WTC11 (cell line): Measurements from ENCODE around the gene WRAP73. TPM values are rescaled to one million over a fixed set of nuclear protein-coding genes. Genes with fewer than 3 reads are reported as not detected.

ENCODE experiments used
- ATAC-seq: fragments of 200-7000 bp; cut with Tn5 transposase; 2 replicates; pipeline ENCODE4 v1.10.0; 2021; ENCODE audit warnings: mild to moderate bottlenecking, moderate library complexity
- CTCF ChIA-PET: fragments of 300-600 bp; sonication (Branson Sonifier 250); formaldehyde crosslinking; loops from one replicate; lab custom pipeline; 2021; ENCODE audit warnings: antibody characterized with exemption; lab: Charles Lee
- POLR2A ChIA-PET: fragments of 350-600 bp; sonication (Branson Sonifier 250); formaldehyde crosslinking; loops from one replicate; lab custom pipeline; 2021; ENCODE audit warnings: antibody characterized with exemption; lab: Charles Lee
- DNase-seq: peaks from one replicate; pipeline ENCODE4 v3.0.0; 2021; ENCODE audit warnings: low spot score
- H3K27ac Mint-ChIP-seq: 2 replicates; pipeline ENCODE4 v1.8.0; 2021; ENCODE audit warnings: mixed read lengths
- H3K27me3 Mint-ChIP-seq: 2 replicates; pipeline ENCODE4 v1.8.0; 2021; ENCODE audit warnings: low read depth, mild to moderate bottlenecking, moderate library complexity, mixed read lengths
- H3K36me3 Mint-ChIP-seq: 2 replicates; pipeline ENCODE4 v1.8.0; 2021; ENCODE audit warnings: mixed read lengths
- H3K4me1 Mint-ChIP-seq: 2 replicates; pipeline ENCODE4 v1.8.0; 2022; ENCODE audit warnings: mixed read lengths
- H3K4me3 Mint-ChIP-seq: 2 replicates; pipeline ENCODE4 v1.8.0; 2021; ENCODE audit warnings: mild to moderate bottlenecking, moderate library complexity, mixed read lengths
- H3K9me3 Mint-ChIP-seq: 2 replicates; pipeline ENCODE4 v1.8.0; 2021; ENCODE audit warnings: mixed read lengths
- ATF2 ChIP-seq: sonication (generic); formaldehyde crosslinking; IDR thresholded peaks from 2 replicates; pipeline ENCODE4 v1.8.1; 2022; ENCODE audit warnings: low read depth, missing genetic modification reagents, borderline replicate concordance
- ELF4 ChIP-seq: sonication (generic); formaldehyde crosslinking; IDR thresholded peaks from 2 replicates; pipeline ENCODE4 v1.8.1; 2022; ENCODE audit warnings: low read depth, mild to moderate bottlenecking, moderate library complexity, missing genetic modification reagents
- ESRRA ChIP-seq: sonication (generic); formaldehyde crosslinking; IDR thresholded peaks from 2 replicates; pipeline ENCODE4 v1.8.1; 2022; ENCODE audit warnings: mild to moderate bottlenecking, missing genetic modification reagents, borderline replicate concordance
- FOXK1 ChIP-seq: sonication (generic); formaldehyde crosslinking; IDR thresholded peaks from 2 replicates; pipeline ENCODE4 v1.8.0; 2022; ENCODE audit warnings: mild to moderate bottlenecking, moderate library complexity, missing genetic modification reagents
- JUN ChIP-seq: sonication (generic); formaldehyde crosslinking; IDR thresholded peaks from 2 replicates; pipeline ENCODE4 v1.8.0; 2023; ENCODE audit warnings: mild to moderate bottlenecking, missing genetic modification reagents
- MYBL2 ChIP-seq: sonication (generic); formaldehyde crosslinking; IDR thresholded peaks from 2 replicates; pipeline ENCODE4 v1.8.1; 2023; ENCODE audit warnings: mild to moderate bottlenecking, moderate library complexity, missing genetic modification reagents
- NFE2L1 ChIP-seq: sonication (generic); formaldehyde crosslinking; IDR thresholded peaks from 2 replicates; pipeline ENCODE4 v1.8.1; 2023; ENCODE audit warnings: missing genetic modification reagents
- NR2C2 ChIP-seq: sonication (generic); formaldehyde crosslinking; IDR thresholded peaks from 2 replicates; pipeline ENCODE4 v1.8.0; 2022; ENCODE audit warnings: mild to moderate bottlenecking, missing genetic modification reagents
- OVOL2 ChIP-seq: fragments of 250-450 bp; sonication (Bioruptor Pico); IDR thresholded peaks from 2 replicates; pipeline ENCODE4 v1.9.0; 2021; ENCODE audit warnings: mild to moderate bottlenecking, borderline replicate concordance
- PRRX2 ChIP-seq: fragments of 250-450 bp; sonication (Bioruptor Pico); IDR thresholded peaks from 2 replicates; pipeline ENCODE4 v1.8.0; 2021; ENCODE audit warnings: mild to moderate bottlenecking
- SMAD3 ChIP-seq: sonication (generic); formaldehyde crosslinking; IDR thresholded peaks from 2 replicates; pipeline ENCODE4 v1.8.0; 2022; ENCODE audit warnings: missing genetic modification reagents, mild to moderate bottlenecking, borderline replicate concordance
- TEAD1 ChIP-seq: sonication (generic); formaldehyde crosslinking; IDR thresholded peaks from 2 replicates; pipeline ENCODE4 v1.8.0; 2022; ENCODE audit warnings: mild to moderate bottlenecking, missing genetic modification reagents
- ZBTB21 ChIP-seq: sonication (generic); formaldehyde crosslinking; IDR thresholded peaks from 2 replicates; pipeline ENCODE4 v1.8.1; 2023; ENCODE audit warnings: mild to moderate bottlenecking, missing genetic modification reagents, borderline replicate concordance
- total RNA-seq: library from RNA; stranded (reverse); gene quantifications from 3 replicates; pipeline ENCODE4 v1.2.3, GENCODE V29; 2021
- TF ChIP-seq, protein P1 (sequence below): sonication (generic); formaldehyde crosslinking; IDR thresholded peaks from 2 replicates; pipeline ENCODE4 v1.8.1; 2023; ENCODE audit warnings: mild to moderate bottlenecking, missing genetic modification reagents, borderline replicate concordance
- TF ChIP-seq, protein P2 (sequence below): sonication (generic); formaldehyde crosslinking; IDR thresholded peaks from 2 replicates; pipeline ENCODE4 v1.8.0; 2023; ENCODE audit warnings: missing genetic modification reagents
- TF ChIP-seq, protein P3 (sequence below): fragments of 250-450 bp; sonication (Bioruptor Pico); conservative IDR thresholded peaks from 2 replicates; pipeline ENCODE4 v1.9.0; 2021; ENCODE audit warnings: mild to moderate bottlenecking
- TF ChIP-seq, protein P4 (sequence below): sonication (generic); formaldehyde crosslinking; IDR thresholded peaks from 2 replicates; pipeline ENCODE4 v1.8.0; 2023; ENCODE audit warnings: mild to moderate bottlenecking, missing genetic modification reagents
- TF ChIP-seq, protein P5 (sequence below): sonication (generic); formaldehyde crosslinking; IDR thresholded peaks from 2 replicates; pipeline ENCODE4 v1.8.0; 2022; ENCODE audit warnings: mild to moderate bottlenecking, missing genetic modification reagents

WRAP73 gene
- total RNA-seq, 1 experiment from 2014 or later = 39.2 TPM

GRCh38 chr1:3641816-3642215 lies 8.1 kb downstream of the WRAP73 start (continued):
- TF ChIP-seq FOXK1 (CRISPR knock-in tag) (no peak), SMAD3 (CRISPR knock-in tag) (no peak), OVOL2 (CRISPR knock-in tag) (no peak), JUN (CRISPR knock-in tag) (no peak), PRRX2 (CRISPR knock-in tag) (no peak), ELF4 (CRISPR knock-in tag) (no peak), ATF2 (no peak), NR2C2 (CRISPR knock-in tag) (no peak), NFE2L1 (CRISPR knock-in tag) (no peak), MYBL2 (CRISPR knock-in tag) (no peak), ESRRA (CRISPR knock-in tag) (no peak), TEAD1 (CRISPR knock-in tag) (no peak)
- TF ChIP-seq, protein P1, sequence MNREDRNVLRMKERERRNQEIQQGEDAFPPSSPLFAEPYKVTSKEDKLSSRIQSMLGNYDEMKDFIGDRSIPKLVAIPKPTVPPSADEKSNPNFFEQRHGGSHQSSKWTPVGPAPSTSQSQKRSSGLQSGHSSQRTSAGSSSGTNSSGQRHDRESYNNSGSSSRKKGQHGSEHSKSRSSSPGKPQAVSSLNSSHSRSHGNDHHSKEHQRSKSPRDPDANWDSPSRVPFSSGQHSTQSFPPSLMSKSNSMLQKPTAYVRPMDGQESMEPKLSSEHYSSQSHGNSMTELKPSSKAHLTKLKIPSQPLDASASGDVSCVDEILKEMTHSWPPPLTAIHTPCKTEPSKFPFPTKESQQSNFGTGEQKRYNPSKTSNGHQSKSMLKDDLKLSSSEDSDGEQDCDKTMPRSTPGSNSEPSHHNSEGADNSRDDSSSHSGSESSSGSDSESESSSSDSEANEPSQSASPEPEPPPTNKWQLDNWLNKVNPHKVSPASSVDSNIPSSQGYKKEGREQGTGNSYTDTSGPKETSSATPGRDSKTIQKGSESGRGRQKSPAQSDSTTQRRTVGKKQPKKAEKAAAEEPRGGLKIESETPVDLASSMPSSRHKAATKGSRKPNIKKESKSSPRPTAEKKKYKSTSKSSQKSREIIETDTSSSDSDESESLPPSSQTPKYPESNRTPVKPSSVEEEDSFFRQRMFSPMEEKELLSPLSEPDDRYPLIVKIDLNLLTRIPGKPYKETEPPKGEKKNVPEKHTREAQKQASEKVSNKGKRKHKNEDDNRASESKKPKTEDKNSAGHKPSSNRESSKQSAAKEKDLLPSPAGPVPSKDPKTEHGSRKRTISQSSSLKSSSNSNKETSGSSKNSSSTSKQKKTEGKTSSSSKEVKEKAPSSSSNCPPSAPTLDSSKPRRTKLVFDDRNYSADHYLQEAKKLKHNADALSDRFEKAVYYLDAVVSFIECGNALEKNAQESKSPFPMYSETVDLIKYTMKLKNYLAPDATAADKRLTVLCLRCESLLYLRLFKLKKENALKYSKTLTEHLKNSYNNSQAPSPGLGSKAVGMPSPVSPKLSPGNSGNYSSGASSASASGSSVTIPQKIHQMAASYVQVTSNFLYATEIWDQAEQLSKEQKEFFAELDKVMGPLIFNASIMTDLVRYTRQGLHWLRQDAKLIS (CRISPR knock-in tag) = no peak
- TF ChIP-seq, protein P2, sequence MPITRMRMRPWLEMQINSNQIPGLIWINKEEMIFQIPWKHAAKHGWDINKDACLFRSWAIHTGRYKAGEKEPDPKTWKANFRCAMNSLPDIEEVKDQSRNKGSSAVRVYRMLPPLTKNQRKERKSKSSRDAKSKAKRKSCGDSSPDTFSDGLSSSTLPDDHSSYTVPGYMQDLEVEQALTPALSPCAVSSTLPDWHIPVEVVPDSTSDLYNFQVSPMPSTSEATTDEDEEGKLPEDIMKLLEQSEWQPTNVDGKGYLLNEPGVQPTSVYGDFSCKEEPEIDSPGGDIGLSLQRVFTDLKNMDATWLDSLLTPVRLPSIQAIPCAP (CRISPR knock-in tag) = no peak

DNA sequence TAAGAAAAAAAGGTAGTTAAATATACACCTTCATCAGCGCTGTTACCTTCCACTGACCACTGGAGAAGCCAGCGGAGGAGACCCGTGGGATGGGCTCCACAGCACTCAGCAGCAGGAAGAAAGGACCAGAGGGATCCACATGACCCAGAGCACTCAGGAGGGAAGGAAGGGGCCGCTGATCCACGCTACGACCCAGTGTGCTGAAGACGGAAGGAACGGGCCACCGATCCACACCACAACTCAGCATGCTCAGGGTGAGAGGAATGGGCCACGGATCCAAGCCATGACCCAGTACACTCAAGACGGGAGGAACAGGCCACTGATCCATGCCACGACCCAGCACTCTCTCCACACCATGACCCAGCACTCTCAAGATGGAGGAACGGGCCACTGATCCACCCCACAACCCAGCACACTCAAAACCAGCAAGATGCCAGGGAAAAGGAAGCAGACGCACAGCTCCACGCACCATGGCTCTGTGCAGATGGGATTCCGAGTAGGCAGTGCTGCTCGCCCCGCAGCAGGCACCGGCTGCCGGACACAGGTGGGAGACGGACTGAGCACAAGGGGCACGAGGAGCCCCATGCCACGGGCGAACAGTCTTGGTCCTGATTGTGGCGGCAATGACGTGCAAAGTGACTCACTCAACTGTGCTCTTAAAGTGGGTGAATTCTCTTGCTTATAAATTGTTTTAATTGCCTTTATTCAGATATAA lies 8.7 kb downstream of the WRAP73 start:
- POLR2A ChIA-PET = no interaction called here
- no peaks in the 10 kb centered on the region for H3K9me3 Mint-ChIP-seq
- TF ChIP-seq, protein P3, sequence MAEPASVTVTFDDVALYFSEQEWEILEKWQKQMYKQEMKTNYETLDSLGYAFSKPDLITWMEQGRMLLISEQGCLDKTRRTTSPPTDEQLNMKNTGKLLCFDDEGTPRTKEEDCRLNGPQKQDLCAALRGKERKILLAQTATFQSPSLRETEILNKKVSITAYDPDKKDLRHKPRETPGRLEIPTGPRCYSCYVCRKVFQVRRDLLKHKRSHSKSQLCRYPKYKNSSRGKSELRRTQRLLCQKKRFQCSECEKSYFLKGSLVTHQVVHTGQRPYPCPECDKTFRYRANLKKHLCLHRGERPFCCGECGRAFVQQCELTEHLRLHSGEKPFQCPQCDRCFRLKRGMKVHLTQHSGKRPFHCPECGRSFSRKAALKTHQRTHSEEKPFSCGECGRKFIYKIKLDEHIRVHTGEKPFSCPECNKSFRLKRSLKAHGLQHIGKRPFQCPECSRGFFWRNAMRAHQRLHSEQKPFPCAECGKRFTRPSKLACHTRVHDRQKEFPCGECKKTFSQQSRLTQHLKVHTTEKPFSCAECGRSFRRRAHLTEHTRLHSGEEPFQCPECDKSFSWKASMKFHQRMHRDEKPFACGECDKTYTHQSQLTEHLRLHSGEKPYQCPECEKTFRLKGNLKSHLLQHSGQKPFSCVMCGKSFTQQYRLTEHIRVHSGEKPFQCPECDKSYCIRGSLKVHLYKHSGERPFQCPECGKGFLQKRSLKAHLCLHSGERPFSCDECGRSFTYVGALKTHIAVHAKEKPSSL (CRISPR knock-in tag) = no peak
- TF ChIP-seq, protein P4, sequence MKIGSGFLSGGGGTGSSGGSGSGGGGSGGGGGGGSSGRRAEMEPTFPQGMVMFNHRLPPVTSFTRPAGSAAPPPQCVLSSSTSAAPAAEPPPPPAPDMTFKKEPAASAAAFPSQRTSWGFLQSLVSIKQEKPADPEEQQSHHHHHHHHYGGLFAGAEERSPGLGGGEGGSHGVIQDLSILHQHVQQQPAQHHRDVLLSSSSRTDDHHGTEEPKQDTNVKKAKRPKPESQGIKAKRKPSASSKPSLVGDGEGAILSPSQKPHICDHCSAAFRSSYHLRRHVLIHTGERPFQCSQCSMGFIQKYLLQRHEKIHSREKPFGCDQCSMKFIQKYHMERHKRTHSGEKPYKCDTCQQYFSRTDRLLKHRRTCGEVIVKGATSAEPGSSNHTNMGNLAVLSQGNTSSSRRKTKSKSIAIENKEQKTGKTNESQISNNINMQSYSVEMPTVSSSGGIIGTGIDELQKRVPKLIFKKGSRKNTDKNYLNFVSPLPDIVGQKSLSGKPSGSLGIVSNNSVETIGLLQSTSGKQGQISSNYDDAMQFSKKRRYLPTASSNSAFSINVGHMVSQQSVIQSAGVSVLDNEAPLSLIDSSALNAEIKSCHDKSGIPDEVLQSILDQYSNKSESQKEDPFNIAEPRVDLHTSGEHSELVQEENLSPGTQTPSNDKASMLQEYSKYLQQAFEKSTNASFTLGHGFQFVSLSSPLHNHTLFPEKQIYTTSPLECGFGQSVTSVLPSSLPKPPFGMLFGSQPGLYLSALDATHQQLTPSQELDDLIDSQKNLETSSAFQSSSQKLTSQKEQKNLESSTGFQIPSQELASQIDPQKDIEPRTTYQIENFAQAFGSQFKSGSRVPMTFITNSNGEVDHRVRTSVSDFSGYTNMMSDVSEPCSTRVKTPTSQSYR = no peak
- no peak for TF ChIP-seq NFE2L1 (CRISPR knock-in tag)
- TF ChIP-seq, protein P5, sequence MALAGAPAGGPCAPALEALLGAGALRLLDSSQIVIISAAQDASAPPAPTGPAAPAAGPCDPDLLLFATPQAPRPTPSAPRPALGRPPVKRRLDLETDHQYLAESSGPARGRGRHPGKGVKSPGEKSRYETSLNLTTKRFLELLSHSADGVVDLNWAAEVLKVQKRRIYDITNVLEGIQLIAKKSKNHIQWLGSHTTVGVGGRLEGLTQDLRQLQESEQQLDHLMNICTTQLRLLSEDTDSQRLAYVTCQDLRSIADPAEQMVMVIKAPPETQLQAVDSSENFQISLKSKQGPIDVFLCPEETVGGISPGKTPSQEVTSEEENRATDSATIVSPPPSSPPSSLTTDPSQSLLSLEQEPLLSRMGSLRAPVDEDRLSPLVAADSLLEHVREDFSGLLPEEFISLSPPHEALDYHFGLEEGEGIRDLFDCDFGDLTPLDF (CRISPR knock-in tag) = no peak
- TF ChIP-seq ZBTB21 (CRISPR knock-in tag) = no peak
- no peak for TF ChIP-seq MYBL2 (CRISPR knock-in tag)
- TF ChIP-seq PRRX2 (CRISPR knock-in tag) = no peak
- TF ChIP-seq, all 79 proteins: peak for 0
- no peak for ATAC-seq
- DNase-seq = peak; percentile 8
- peaks cover 25% of the 10 kb centered on the region for H3K36me3 Mint-ChIP-seq
- no peaks in the 10 kb centered on the region for H3K27me3 Mint-ChIP-seq
- no peak overlapping the region for H3K4me3 Mint-ChIP-seq
- no peak overlapping the region for H3K27ac Mint-ChIP-seq
- CTCF ChIA-PET = interaction anchor here (1.1 to 1.6 kb wide), 2 partner anchors 83 to 188 kb away, joined by 4 to 6 read pairs; no protein-coding TSS in a partner anchor
- no peaks in the 10 kb centered on the region for H3K4me1 Mint-ChIP-seq
